NK-92 (cell line): Measurements from ENCODE around the gene CPNE6.
"Not testable (repeated sequence)": the region's sequence is repeated elsewhere in the genome, so short reads cannot be mapped to it uniquely, and the experiment has no call there.

Experiments used
- DNase-seq: peaks from one replicate; lab custom pipeline; 2025; ENCODE audit not compliant: unreplicated experiment; lab: John Stamatoyannopoulos, UW

The CPNE6 gene

GRCh38 chr14:24071144-24071697 is at the start of gene CPNE6:
Gene CPNE6 (plus strand): TSS chr14:24071562. CDS start chr14:24072937, 1,375 bp downstream.
- no peak for DNase-seq

GRCh38 chr14:24024939-24025418 is 46.4 kb upstream of the CPNE6 start:
- DNase-seq, result not testable (repeated sequence)

- DNase-seq, result not testable (repeated sequence)
These were observed 41.7 kb upstream of the CPNE6 start for GRCh38 chr14:24029687-24030086.

GRCh38 chr14:24031331-24031730 is 40.0 kb upstream of the CPNE6 start:
- DNase-seq, result not testable (repeated sequence)

GRCh38 chr14:24032727-24033418 is 38.5 kb upstream of the CPNE6 start:
- DNase-seq, result no peak

GRCh38 chr14:24035769-24036168 is 35.6 kb upstream of the CPNE6 start:
- DNase-seq, result not testable (repeated sequence)

- DNase-seq, result no peak
These were observed 35.0 kb upstream of the CPNE6 start for GRCh38 chr14:24036169-24036962.

- DNase-seq, result not testable (repeated sequence)
These were observed 34.3 kb upstream of the CPNE6 start for GRCh38 chr14:24036963-24037657.

GRCh38 chr14:24037658-24038037 is 33.7 kb upstream of the CPNE6 start:
- DNase-seq, result no peak

- DNase-seq, result no peak
These were observed 32.7 kb upstream of the CPNE6 start for GRCh38 chr14:24038686-24039085.

- no peak for DNase-seq
These were observed 30.7 kb upstream of the CPNE6 start for GRCh38 chr14:24040692-24041091.

- no peak for DNase-seq
These were observed 28.6 kb upstream of the CPNE6 start for GRCh38 chr14:24042746-24043145.

- DNase-seq, result not testable (repeated sequence)
These were observed 22.4 kb upstream of the CPNE6 start for GRCh38 chr14:24049002-24049401.

- DNase-seq, result not testable (repeated sequence)
These were observed 20.6 kb upstream of the CPNE6 start for GRCh38 chr14:24050753-24051152.

GRCh38 chr14:24051176-24051788 is 20.1 kb upstream of the CPNE6 start:
- no peak for DNase-seq

- DNase-seq, result no peak
These were observed 19.3 kb upstream of the CPNE6 start, which contains the start of gene CARMIL3 for GRCh38 chr14:24051789-24052655. Gene CARMIL3 (plus strand): TSS chr14:24052009. CDS start chr14:24052154, 145 bp downstream.

GRCh38 chr14:24052656-24053547 is 18.5 kb upstream of the CPNE6 start:
- no peak for DNase-seq

GRCh38 chr14:24053548-24054323 is 17.6 kb upstream of the CPNE6 start:
- no peak for DNase-seq
